Thoracic aorta (tissue), 2 donors: ENCODE measurements around the gene ZFP62. TPM values are rescaled to one million over a fixed set of nuclear protein-coding genes. Genes with fewer than 3 reads are reported as not detected.

Experiments
- ATAC-seq: fragments of 150-250 bp; one replicate; pipeline ENCODE4 v1.8.0; 2017; ENCODE audit warnings: low read depth; ENCODE audit not compliant: insufficient number of reproducible peaks, low FRiP score
- DNase-seq: peaks from one replicate; pipeline ENCODE4 v3.0.0-alpha.2; 2020; ENCODE audit warnings: low spot score
- H3K27ac ChIP-seq, 2 donors: fragments of 200-600 bp; sonication (generic); 1 replicate in 1 of 2; 2 replicates in 1 of 2; pipeline ENCODE4 v1.5.1; 2016; ENCODE audit warnings: mild to moderate bottlenecking in 2 of 2, moderate library complexity in 2 of 2
- H3K27me3 ChIP-seq: fragments of 200-600 bp; sonication (generic); replicated peaks from 2 replicates; pipeline ENCODE4 v1.6.0; 2016; ENCODE audit warnings: mild to moderate bottlenecking; ENCODE audit not compliant: insufficient read depth
- H3K36me3 ChIP-seq: fragments of 200-600 bp; sonication (generic); one replicate; pipeline ENCODE4 v1.5.1; 2016
- H3K4me1 ChIP-seq, 2 donors: fragments of 200-600 bp; sonication (generic); 1 replicate in 1 of 2; 2 replicates in 1 of 2; pipeline versions ENCODE4 v1.5.1 to v1.6.0; 2016; ENCODE audit warnings: low read depth in 2 of 2, mild to moderate bottlenecking in 1 of 2; ENCODE audit not compliant: control insufficient read depth in 1 of 2
- H3K4me3 ChIP-seq: fragments of 200-600 bp; sonication (generic); 2 replicates; pipeline ENCODE4 v1.5.1; 2016; ENCODE audit warnings: mild to moderate bottlenecking
- H3K9me3 ChIP-seq: fragments of 200-600 bp; sonication (generic); 2 replicates; pipeline ENCODE4 v1.5.1; 2016
- total RNA-seq, 2 donors: library from RNA; depleted of rRNA; stranded (reverse); fragments of >200 nt; gene quantifications; one replicate each; pipeline versions ENCODE4 v1.1.0 to v1.2.3, GENCODE V29; 2016
- TF ChIP-seq, protein P1 (sequence below): fragments of 200-600 bp; sonication (generic); IDR thresholded peaks from one replicate; pipeline ENCODE4 v1.5.1; 2019; ENCODE audit warnings: antibody characterized with exemption

Gene ZFP62
- total RNA-seq, 2 donors from 2014 or later, result 12.2 to 19.0 TPM

DNA sequence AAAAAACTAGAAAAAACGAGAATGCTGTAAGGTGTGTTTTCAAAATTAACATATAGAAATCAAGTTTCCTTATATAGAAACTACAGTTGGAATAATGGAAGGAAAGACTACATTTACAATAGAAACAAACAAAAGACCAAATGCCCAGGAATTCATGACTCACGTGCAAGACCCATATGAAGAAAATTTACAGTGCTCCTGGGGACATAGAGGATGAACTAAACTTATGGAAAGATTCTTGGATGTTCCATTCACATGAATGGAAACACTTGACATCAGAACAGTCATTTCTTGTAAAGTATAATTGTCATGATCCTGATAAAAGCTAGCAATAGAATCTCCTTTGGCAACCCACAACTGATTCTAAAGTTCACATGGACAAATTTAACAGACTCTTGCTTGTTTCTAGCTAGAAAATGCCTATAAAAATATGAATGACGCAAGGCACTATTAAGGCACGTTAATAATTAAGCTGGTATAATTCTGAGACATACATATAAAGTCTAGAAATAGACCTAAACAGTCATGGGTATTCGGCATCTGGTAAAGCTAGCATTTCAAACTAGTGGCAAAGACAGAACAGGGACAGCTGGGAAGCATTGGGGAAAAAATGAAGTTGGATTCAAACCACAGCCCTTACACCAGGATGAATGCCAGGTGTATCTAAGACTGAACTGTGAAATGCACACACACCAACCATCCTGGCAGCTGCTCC, 5.1 kb upstream of the ZFP62 start:
- H3K4me1 ChIP-seq, result peaks cover 0 to 6% of the 10 kb centered on the region in 2 donors
- ATAC-seq (no peak), DNase-seq (no peak)
- H3K36me3 ChIP-seq, result no peaks in the 10 kb centered on the region
- H3K27me3 ChIP-seq, result no peaks in the 10 kb centered on the region
- TF ChIP-seq, protein P1, sequence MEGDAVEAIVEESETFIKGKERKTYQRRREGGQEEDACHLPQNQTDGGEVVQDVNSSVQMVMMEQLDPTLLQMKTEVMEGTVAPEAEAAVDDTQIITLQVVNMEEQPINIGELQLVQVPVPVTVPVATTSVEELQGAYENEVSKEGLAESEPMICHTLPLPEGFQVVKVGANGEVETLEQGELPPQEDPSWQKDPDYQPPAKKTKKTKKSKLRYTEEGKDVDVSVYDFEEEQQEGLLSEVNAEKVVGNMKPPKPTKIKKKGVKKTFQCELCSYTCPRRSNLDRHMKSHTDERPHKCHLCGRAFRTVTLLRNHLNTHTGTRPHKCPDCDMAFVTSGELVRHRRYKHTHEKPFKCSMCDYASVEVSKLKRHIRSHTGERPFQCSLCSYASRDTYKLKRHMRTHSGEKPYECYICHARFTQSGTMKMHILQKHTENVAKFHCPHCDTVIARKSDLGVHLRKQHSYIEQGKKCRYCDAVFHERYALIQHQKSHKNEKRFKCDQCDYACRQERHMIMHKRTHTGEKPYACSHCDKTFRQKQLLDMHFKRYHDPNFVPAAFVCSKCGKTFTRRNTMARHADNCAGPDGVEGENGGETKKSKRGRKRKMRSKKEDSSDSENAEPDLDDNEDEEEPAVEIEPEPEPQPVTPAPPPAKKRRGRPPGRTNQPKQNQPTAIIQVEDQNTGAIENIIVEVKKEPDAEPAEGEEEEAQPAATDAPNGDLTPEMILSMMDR, result no peak
- no peak overlapping the region for H3K4me3 ChIP-seq
- no peaks in the 10 kb centered on the region for H3K9me3 ChIP-seq
- H3K27ac ChIP-seq, result no peak overlapping the region

DNA sequence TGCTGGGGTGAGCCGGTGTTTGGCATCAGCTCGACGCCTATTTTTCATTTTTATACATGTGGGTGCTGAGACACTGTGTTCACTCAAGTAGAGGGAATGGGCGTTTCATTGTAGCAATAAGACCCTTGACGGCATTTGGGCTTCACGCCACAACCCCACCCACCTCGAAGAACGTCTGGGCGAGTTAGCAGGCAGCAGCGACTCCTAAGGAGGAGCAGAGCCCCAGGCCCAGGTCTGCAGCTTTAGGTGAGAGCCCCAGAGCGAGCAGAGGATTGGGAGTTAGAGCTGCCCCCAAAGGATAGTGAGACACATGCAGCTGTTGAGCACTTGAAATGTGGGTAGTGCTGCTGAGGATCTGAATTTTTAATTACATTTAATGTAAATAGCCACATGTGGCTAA, 1.6 kb upstream of the ZFP62 start:
- TF ChIP-seq, protein P1, result no peak
- H3K4me1 ChIP-seq, result peaks cover 8% of the 10 kb centered on the region in 2 donors
- no peak overlapping the region for H3K4me3 ChIP-seq
- H3K36me3 ChIP-seq, result no peaks in the 10 kb centered on the region
- DNase-seq (no peak), ATAC-seq (no peak)
- H3K9me3 ChIP-seq, result no peaks in the 10 kb centered on the region
- no peak overlapping the region for H3K27ac ChIP-seq
- no peaks in the 10 kb centered on the region for H3K27me3 ChIP-seq

DNA sequence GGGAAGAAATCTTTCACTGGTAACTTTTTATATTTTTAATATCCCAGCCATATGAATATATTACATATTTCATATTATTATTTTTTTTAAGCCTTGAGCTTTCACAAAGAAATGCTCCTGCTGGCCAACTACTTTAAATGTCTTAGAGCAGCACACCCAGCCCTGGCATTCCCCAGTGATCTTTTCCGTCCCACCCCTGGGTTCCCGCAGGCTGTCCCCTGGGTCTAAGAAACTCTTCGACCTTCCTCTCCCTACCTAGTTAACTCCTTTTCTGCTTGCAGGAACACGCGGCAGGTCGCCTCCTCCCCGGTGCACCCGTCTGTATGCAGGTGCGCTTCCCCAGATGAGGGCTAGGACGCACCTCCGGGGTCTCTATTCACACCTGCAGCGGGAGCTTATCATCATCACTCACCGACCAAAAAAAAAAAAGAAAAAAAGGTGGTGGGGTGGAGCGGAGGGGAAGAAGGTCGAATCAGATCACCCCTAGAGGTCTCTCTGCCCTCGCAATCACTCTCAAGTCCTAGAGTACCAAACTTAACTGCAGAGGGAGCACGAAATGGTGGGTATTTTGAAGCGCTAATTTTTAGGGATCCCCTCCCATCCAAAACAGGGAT, 696 bp downstream of the ZFP62 start:
- DNase-seq (no peak), ATAC-seq (peak; percentile 14)
- peak overlapping the region; percentile 80 for H3K4me3 ChIP-seq
- TF ChIP-seq, protein P1, result no peak
- H3K36me3 ChIP-seq, result peaks cover 3% of the 10 kb centered on the region
- peaks cover 8% of the 10 kb centered on the region in 2 donors for H3K4me1 ChIP-seq
- H3K9me3 ChIP-seq, result no peaks in the 10 kb centered on the region
- peak overlapping the region; percentile 66 to 81 for H3K27ac ChIP-seq
- H3K27me3 ChIP-seq, result no peaks in the 10 kb centered on the region

DNA sequence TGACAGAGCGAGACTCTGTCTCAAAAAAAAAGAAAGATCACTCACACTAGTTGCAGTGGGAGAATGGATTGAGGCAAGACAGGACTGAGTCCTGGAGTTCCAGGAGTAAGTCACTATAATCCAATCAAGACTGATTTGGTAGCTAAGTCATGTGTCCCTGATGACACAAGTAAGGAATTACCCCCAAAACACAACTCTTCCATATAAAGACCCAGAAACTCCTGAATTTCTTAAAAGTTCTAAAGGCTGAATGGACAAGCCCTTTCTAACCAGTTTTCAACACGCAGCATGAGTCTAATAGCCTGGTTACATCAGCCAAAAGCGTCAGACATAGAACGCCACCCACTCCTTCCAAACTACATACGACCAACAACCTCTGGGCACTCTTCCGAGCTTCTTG, 2.5 kb downstream of the ZFP62 start:
- H3K9me3 ChIP-seq, result peaks cover 4% of the 10 kb centered on the region
- ATAC-seq, result no peak
- peaks cover 8% of the 10 kb centered on the region in 2 donors for H3K4me1 ChIP-seq
- no peak overlapping the region for H3K27ac ChIP-seq
- DNase-seq, result no peak
- peaks cover 13% of the 10 kb centered on the region for H3K36me3 ChIP-seq
- H3K27me3 ChIP-seq, result no peaks in the 10 kb centered on the region
- no peak overlapping the region for H3K4me3 ChIP-seq
- TF ChIP-seq, protein P1, result no peak

DNA sequence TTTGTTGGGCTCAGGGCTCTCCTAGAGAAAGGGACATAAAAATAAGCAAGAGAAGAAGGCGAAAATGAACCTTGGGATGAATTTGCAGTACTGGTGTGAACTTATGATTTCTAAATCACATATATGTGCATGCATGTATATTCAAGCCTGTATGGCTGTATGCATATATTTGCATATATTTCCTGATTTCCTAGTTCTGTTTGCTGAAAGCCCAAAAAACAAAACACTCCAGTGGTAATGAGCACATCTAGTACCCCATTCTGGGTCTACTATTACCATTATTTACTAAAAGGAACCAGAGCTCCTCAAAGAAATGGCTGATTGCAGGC, 7.3 kb downstream of the ZFP62 start:
- ATAC-seq, result no peak
- no peak for DNase-seq
- no peaks in the 10 kb centered on the region for H3K4me1 ChIP-seq
- TF ChIP-seq, protein P1, result no peak
- H3K9me3 ChIP-seq, result peaks cover 27% of the 10 kb centered on the region
- H3K27me3 ChIP-seq, result no peaks in the 10 kb centered on the region
- H3K27ac ChIP-seq, result no peak overlapping the region
- no peak overlapping the region for H3K4me3 ChIP-seq
- peaks cover 38% of the 10 kb centered on the region for H3K36me3 ChIP-seq
